Measurements from ENCODE around the gene SENP1. TPM values are rescaled to one million over a fixed set of nuclear protein-coding genes. Genes with fewer than 3 reads are reported as not detected.

SENP1 gene
- total and polyA plus RNA-seq, 12 donors = 3.0 to 21.6 (median 11.2) TPM

- H3K4me1 ChIP-seq (replicated peaks in 1 of 2) = no peaks in the 10 kb centered on the region
- no peaks in the 10 kb centered on the region for H3K36me3 ChIP-seq (replicated peaks in 1 of 2)
- no peak for DNase-seq
- intact Hi-C loops (cut with DNase I) = no loop called here
- H3K27ac ChIP-seq = no peak overlapping the region
- no peaks in the 10 kb centered on the region for H3K9me3 ChIP-seq (replicated peaks in 1 of 3)
- TF ChIP-seq CTCF (IDR thresholded peaks at IDR 0.05) (no peak), POLR2A (IDR thresholded peaks at IDR 0.05) (no peak)
- no peaks in the 10 kb centered on the region for H3K27me3 ChIP-seq
- WGBS, 4 donors = 88 to 92% (median 90%) methylated on average over 7 of the region's 7 CpGs
- no peak overlapping the region for H3K4me3 ChIP-seq
Measured at GRCh38 chr12:48026060-48026827, 79.6 kb downstream of the SENP1 start.

GRCh38 chr12:48025281-48025680, 80.6 kb downstream of the SENP1 start:
- 69 to 86% (median 78%) methylated on average over 7 of the region's 7 CpGs for WGBS, 4 donors
- DNase-seq = no peak
- intact Hi-C loops (cut with DNase I) = no loop called here
- Histone ChIP-seq H3K27ac (no peak overlapping the region), H3K9me3 (replicated peaks in 1 of 3) (no peaks in the 10 kb centered on the region), H3K27me3 (no peaks in the 10 kb centered on the region), H3K4me1 (replicated peaks in 1 of 2) (no peaks in the 10 kb centered on the region), H3K4me3 (no peak overlapping the region), H3K36me3 (replicated peaks in 1 of 2) (no peaks in the 10 kb centered on the region)
- no peak for TF ChIP-seq CTCF (IDR thresholded peaks at IDR 0.05)
- no peak for TF ChIP-seq POLR2A (IDR thresholded peaks at IDR 0.05)

- TF ChIP-seq CTCF (IDR thresholded peaks at IDR 0.05) (no peak), POLR2A (IDR thresholded peaks at IDR 0.05) (no peak)
- no peaks in the 10 kb centered on the region for H3K36me3 ChIP-seq (replicated peaks in 1 of 2)
- no peaks in the 10 kb centered on the region for H3K27me3 ChIP-seq
- intact Hi-C loops (cut with DNase I) = no loop called here
- WGBS, 4 donors = 83 to 87% (median 86%) methylated on average over 9 of the region's 9 CpGs
- no peaks in the 10 kb centered on the region for H3K4me1 ChIP-seq (replicated peaks in 1 of 2)
- no peak overlapping the region for H3K27ac ChIP-seq
- no peak overlapping the region for H3K4me3 ChIP-seq
- DNase-seq = no peak
- H3K9me3 ChIP-seq (replicated peaks in 1 of 3) = no peaks in the 10 kb centered on the region
Measured at GRCh38 chr12:48024735-48025134, 81.1 kb downstream of the SENP1 start.

GRCh38 chr12:48023386-48023785, 82.5 kb downstream of the SENP1 start:
- intact Hi-C loops (cut with DNase I) = no loop called here
- Histone ChIP-seq H3K9me3 (replicated peaks in 1 of 3) (no peaks in the 10 kb centered on the region), H3K4me3 (no peak overlapping the region), H3K27me3 (no peaks in the 10 kb centered on the region), H3K27ac (no peak overlapping the region), H3K4me1 (replicated peaks in 1 of 2) (no peaks in the 10 kb centered on the region), H3K36me3 (replicated peaks in 1 of 2) (no peaks in the 10 kb centered on the region)
- TF ChIP-seq POLR2A (IDR thresholded peaks at IDR 0.05) = no peak
- TF ChIP-seq CTCF (IDR thresholded peaks at IDR 0.05) = no peak
- 39 to 47% (median 42%) methylated on average over 5 of the region's 5 CpGs for WGBS, 4 donors
- peak in 1 of 7 donors; percentile 30 for DNase-seq

Measured in adrenal gland (tissue), 12 donors.